Fibroblast of lung (primary cell): Measurements from ENCODE around the gene BCAS3. TPM values are rescaled to one million over a fixed set of nuclear protein-coding genes. Genes with fewer than 3 reads are reported as not detected.
"Not testable (repeated sequence)": the region's sequence is repeated elsewhere in the genome, so short reads cannot be mapped to it uniquely, and the experiment has no call there.

Source experiments
- DNase-seq, 2 donors: peaks; one replicate each; pipeline versions ENCODE4 v3.0.0 to v3.0.0-alpha.2; 2010; ENCODE audit warnings: low read depth in 2 of 2
- H2AFZ ChIP-seq: 2 replicates; pipeline ENCODE4 v1.5.1; 2012; ENCODE audit warnings: low read length, control low read depth, inconsistent platforms
- H3K27ac ChIP-seq: 2 replicates; pipeline ENCODE4 v1.5.1; 2011; ENCODE audit warnings: low read length, control low read depth; ENCODE audit not compliant: insufficient read depth
- H3K27me3 ChIP-seq: 2 replicates; pipeline ENCODE4 v1.5.1; 2011; ENCODE audit warnings: mild to moderate bottlenecking, low read length; ENCODE audit not compliant: control insufficient read depth, insufficient read depth
- H3K36me3 ChIP-seq: 2 replicates; pipeline ENCODE4 v1.5.1; 2011; ENCODE audit warnings: low read length; ENCODE audit not compliant: control insufficient read depth, insufficient read depth
- H3K4me1 ChIP-seq: 2 replicates; pipeline ENCODE4 v1.5.1; 2011; ENCODE audit warnings: low read length; ENCODE audit not compliant: control insufficient read depth, insufficient read depth; ENCODE audit errors: extremely low read depth
- H3K4me2 ChIP-seq: 2 replicates; pipeline ENCODE4 v1.5.1; 2011; ENCODE audit warnings: low read length, control low read depth; ENCODE audit not compliant: insufficient read depth; ENCODE audit errors: extremely low read depth
- H3K4me3 ChIP-seq, 4 experiments: fragments of 200-600 bp in 1 of 4; sonication (generic) in 1 of 4; replicated peaks in 1 of 4; 2 replicates each; pipeline ENCODE4 v1.5.1; 2011 to 2016; ENCODE audit warnings: low read length in 4 of 4, low read depth in 3 of 4, mild to moderate bottlenecking in 3 of 4, control low read depth in 2 of 4, inconsistent platforms in 1 of 4, mixed read lengths in 1 of 4; ENCODE audit not compliant: insufficient read depth in 1 of 4; ENCODE audit errors: control extremely low read depth in 1 of 4
- H3K79me2 ChIP-seq: 2 replicates; pipeline ENCODE4 v1.5.1; 2012; ENCODE audit warnings: mild to moderate bottlenecking, low read length, inconsistent platforms; ENCODE audit not compliant: control insufficient read depth, insufficient read depth
- H3K9ac ChIP-seq: 2 replicates; pipeline ENCODE4 v1.5.1; 2011; ENCODE audit warnings: mild to moderate bottlenecking, low read length, control low read depth; ENCODE audit not compliant: insufficient read depth
- H3K9me3 ChIP-seq: 2 replicates; pipeline ENCODE4 v1.5.1; 2012; ENCODE audit warnings: low read depth, low read length; ENCODE audit not compliant: control insufficient read depth, insufficient read depth
- H4K20me1 ChIP-seq: 2 replicates; pipeline ENCODE4 v1.5.1; 2011; ENCODE audit warnings: low read length; ENCODE audit not compliant: control insufficient read depth, insufficient read depth; ENCODE audit errors: extremely low read depth
- CTCF ChIP-seq, 2 donors: IDR thresholded peaks in 1 of 2; conservative IDR thresholded peaks in 1 of 2; 1 replicate in 1 of 2; 2 replicates in 1 of 2; pipeline ENCODE4 v1.5.1; 2011 to 2012; ENCODE audit warnings: low read length in 2 of 2, control low read depth in 1 of 2, inconsistent platforms in 1 of 2, low read depth in 1 of 2, mild to moderate bottlenecking in 1 of 2
- EZH2 ChIP-seq: IDR thresholded peaks from 2 replicates; pipeline ENCODE4 v1.5.1; 2012; ENCODE audit warnings: low read length, control low read depth, mild to moderate bottlenecking; ENCODE audit errors: missing control alignments
- polyA plus RNA-seq, 2 donors: library from polyadenylated mRNA; depleted of rRNA in 1 of 2; stranded (reverse) in 1 of 2; unstranded in 1 of 2; fragments of >200 nt; gene quantifications; 2 replicates each; pipeline ENCODE4 v1.2.1, GENCODE V29; 2011 to 2012; ENCODE audit warnings: missing spikeins in 1 of 2
- total RNA-seq: library from RNA; depleted of rRNA; stranded (reverse); fragments of >200 nt; gene quantifications from 2 replicates; pipeline ENCODE4 v1.2.1, GENCODE V29; 2014

BCAS3 gene
- total and polyA plus RNA-seq, 2 donors (not counting 1 experiment from before 2014, with no cell fraction given) = 9.9 to 43.6 TPM

- no peak for DNase-seq
- Histone ChIP-seq H3K9me3 (no peaks in the 10 kb centered on the region), H4K20me1 (no peaks in the 10 kb centered on the region), H3K27me3 (no peaks in the 10 kb centered on the region), H3K27ac (no peak overlapping the region), H3K4me1 (no peaks in the 10 kb centered on the region), H3K4me2 (no peak overlapping the region), H3K79me2 (no peaks in the 10 kb centered on the region), H3K4me3 (no peak overlapping the region), H3K9ac (no peak overlapping the region), H2AFZ (no peak overlapping the region), H3K36me3 (no peaks in the 10 kb centered on the region)
- TF ChIP-seq CTCF (conservative IDR thresholded peaks at IDR 0.05 in 1 of 2, IDR thresholded peaks at IDR 0.05 in 1 of 2; ENCODE audit: low read depth in 1 of 2, low read length in 2 of 2) = no peak
- TF ChIP-seq EZH2 = no peak
Observed at GRCh38 chr17:60934723-60935122, 257.1 kb downstream of the BCAS3 start.

GRCh38 chr17:60935991-60936390 lies 258.3 kb downstream of the BCAS3 start:
- not testable (repeated sequence) for H4K20me1 ChIP-seq, H3K79me2 ChIP-seq

GRCh38 chr17:60939318-60939717 lies 261.7 kb downstream of the BCAS3 start:
- no peak overlapping the region for H3K4me3 ChIP-seq
- peaks cover 10% of the 10 kb centered on the region for H3K4me1 ChIP-seq
- no peaks in the 10 kb centered on the region for H3K79me2 ChIP-seq
- no peak overlapping the region for H2AFZ ChIP-seq
- no peaks in the 10 kb centered on the region for H3K9me3 ChIP-seq
- no peak overlapping the region for H3K4me2 ChIP-seq
- DNase-seq = no peak
- H3K27me3 ChIP-seq = no peaks in the 10 kb centered on the region
- H3K9ac ChIP-seq = no peak overlapping the region
- H3K36me3 ChIP-seq = no peaks in the 10 kb centered on the region
- TF ChIP-seq CTCF (conservative IDR thresholded peaks at IDR 0.05 in 1 of 2, IDR thresholded peaks at IDR 0.05 in 1 of 2; ENCODE audit: low read depth in 1 of 2, low read length in 2 of 2) = no peak
- no peak for TF ChIP-seq EZH2
- no peaks in the 10 kb centered on the region for H4K20me1 ChIP-seq
- no peak overlapping the region for H3K27ac ChIP-seq

More at GRCh38 chr17:60935991-60936390, 258.3 kb downstream of the BCAS3 start:
- H3K9ac ChIP-seq, DNase-seq, H3K4me2 ChIP-seq, H3K36me3 ChIP-seq, H3K9me3 ChIP-seq, H3K4me1 ChIP-seq, H3K27ac ChIP-seq, H2AFZ ChIP-seq, H3K4me3 ChIP-seq, H3K27me3 ChIP-seq: not testable (repeated sequence)
